Pons (tissue), 1 donor: ENCODE results near the gene DLGAP1.
"Not testable (repeated sequence)": the region's sequence is repeated elsewhere in the genome, so short reads cannot be mapped to it uniquely, and the experiment has no call there.

Experiments used
- DNase-seq: peaks from one replicate; pipeline ENCODE4 v3.0.0-alpha.2; 2016; ENCODE audit warnings: low spot score

Gene DLGAP1

DNA sequence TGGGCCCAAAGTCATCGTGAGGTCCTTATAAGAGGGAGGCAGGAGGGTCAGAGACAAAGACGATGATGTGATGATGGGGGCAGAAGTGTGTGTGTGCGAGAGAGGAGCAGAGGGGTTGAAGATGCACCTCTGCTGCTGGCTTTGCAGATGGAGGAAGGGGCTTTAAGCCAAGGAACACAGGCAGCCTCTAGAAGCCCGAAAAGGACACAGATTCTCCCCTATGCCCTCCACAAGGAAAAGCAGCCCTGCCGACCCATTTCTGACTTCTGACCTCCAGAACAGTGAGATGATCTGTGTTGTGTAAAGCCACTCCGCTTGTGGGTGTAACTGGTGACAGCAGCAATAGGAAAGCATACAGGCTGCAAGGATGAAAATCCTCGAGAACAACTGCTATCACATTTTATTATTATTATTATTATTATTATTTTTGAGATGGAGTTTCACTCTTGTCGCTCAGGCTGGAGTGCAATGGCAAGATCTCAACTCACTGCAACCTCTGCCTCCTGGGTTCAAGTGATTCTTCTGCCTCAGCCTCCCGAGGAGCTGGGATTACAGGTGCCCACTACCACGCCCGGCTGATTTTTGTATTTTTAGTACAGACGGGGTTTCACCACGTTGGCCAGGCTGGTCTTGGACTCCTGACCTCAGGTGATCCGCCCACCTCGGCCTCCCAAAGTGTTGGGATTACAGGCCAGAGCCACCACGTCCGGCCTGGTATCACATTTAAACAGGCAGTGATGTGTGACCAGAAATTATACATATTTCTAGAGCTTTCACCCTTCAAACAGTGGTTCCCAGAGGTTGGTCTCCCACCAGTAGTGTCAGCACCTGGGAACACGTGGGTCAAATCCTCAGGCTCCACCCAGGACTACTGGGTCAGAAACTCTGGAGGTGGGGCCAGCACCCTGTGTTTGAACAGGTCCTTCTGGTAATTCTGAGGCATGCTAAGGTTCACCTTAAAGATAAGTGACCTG, 834.7 kb downstream of the DLGAP1 start:
- DNase-seq = no peak

DNA sequence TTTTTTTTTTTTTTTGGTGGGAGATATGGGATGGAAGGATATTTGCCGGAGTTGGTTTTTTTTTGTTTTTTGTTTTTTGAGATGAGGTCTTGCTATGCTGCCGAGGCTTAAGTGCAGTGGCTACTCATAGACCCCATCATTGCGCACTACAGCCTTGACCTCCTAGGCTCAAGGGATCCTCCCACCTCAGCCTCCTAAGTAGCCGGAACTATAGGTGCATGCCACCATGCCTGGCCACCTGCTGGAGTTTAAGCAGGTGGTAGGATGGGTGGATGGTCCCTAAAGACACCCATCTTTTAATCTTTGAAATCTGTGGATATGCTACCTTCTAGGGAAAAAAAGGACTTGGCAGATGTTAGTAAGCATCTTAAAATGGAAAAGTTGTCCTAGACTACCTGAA, 835.4 kb downstream of the DLGAP1 start:
- no peak for DNase-seq

DNA sequence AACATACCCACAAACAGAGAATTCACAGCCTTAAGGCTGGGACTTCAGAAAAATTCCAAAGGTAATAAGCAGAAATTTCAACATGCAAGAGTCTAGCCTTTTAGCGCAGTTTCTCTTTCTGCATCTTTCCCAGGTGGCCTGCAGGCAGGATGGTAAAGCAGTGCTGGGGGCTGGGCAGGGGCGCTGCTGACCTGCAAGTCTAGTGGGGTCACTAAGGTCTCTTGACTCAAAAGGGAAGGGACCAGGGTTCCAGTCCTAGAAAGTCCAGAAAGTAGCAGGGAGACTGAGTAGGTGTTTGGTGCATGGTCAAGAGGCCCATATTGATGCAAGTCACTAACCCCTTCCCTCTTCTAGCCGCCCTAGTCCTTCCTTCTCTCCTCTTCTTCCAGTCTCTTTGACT, 835.9 kb downstream of the DLGAP1 start:
- DNase-seq = no peak

GRCh38 chr18:3616744-3617143, 838.4 kb downstream of the DLGAP1 start:
- no peak for DNase-seq

GRCh38 chr18:3616142-3616541, 839.0 kb downstream of the DLGAP1 start:
- no peak for DNase-seq

- no peak for DNase-seq
Measured at GRCh38 chr18:3615374-3615985, 839.6 kb downstream of the DLGAP1 start.

GRCh38 chr18:3612315-3612714, 842.8 kb downstream of the DLGAP1 start:
- DNase-seq = peak; percentile 75

DNA sequence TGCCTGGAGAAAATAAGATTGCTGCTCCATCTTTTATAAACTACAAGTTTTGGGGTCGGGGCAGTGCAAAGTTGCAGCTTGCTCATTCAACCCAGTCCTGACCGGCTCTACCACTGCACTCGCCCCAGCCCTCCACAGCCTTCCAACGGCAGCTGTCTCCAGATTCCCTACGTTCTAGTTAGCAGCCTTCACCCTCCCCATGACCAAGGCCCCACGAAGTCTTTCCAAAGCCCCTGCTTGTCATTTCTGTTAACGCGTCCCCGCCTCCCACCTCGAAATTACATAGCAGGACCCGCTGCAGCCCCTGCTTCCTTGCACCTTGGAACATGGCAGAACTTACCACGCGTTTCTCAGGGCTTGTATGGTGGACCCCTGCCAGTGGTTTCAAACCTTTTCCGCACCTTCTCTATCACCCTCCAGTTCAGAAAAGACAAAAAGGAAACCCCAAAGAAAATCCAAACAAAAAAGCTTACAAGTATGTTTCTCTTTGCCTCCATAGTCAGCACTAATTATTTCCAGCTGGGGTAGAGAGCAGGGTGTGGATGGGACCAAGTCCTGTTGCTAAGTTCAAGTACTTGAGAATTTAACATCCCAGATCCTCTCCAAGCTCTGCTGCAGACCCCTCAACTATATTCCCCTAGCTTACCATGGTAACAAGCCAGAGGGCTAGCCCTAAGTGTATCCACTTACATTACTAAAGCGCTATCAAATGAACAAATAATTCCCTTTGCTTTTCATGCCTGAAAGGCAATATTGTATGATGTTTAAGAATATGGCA, 843.6 kb downstream of the DLGAP1 start:
- DNase-seq = no peak

GRCh38 chr18:3610813-3611212, 844.3 kb downstream of the DLGAP1 start:
- no peak for DNase-seq

- DNase-seq = no peak
Measured at GRCh38 chr18:3610188-3610708, 844.9 kb downstream of the DLGAP1 start.

GRCh38 chr18:3608488-3608887, 846.6 kb downstream of the DLGAP1 start:
- DNase-seq = no peak

- DNase-seq = not testable (repeated sequence)
Measured at GRCh38 chr18:3608099-3608453, 847.0 kb downstream of the DLGAP1 start.

- DNase-seq = no peak
Measured at GRCh38 chr18:3607309-3608098, 847.6 kb downstream of the DLGAP1 start.

DNA sequence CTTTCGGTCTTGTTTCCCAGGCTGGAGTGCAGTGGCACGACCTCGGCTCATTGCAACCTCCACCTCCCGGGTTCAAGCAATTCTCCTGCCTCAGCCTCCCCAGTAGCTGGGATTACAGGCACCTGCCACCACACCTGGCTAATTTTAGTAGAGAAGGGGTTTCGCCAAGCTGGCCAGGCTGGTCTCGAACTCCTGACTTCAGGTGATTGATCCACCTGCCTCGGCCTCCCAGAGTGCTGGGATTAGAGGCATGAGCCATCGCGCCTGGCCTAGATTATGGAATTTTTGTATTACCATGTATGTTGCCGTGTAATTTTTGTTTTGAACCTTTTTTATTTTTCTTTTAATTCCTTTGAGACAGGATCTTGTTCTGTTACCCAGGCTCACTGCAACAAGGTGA, 848.2 kb downstream of the DLGAP1 start:
- not testable (repeated sequence) for DNase-seq

DNA sequence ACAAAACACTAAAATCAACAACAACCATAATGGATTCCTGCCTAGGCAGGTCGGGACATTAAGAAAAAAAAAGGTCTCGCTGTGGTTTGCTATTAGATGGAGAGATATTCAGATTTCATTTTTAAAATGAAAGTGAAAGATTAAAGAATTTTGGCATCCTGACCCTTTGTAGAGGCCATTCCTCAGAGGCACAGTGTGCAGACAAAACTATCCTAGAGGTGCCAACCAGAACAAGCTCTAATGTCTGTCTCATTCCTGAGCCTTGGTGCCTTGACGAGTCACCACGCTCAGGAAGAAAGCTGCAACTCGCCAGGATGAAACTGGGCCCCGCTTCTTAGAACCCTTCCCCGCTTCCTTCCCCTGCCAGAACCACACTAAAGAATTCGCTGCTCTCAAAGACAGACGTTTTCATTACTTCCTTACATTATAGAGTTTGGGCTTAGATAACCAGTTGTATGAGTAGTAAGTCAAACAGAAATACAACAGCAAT, 849.1 kb downstream of the DLGAP1 start:
- peak; percentile 36 for DNase-seq

GRCh38 chr18:3605486-3605952, 849.6 kb downstream of the DLGAP1 start:
- no peak for DNase-seq

- peak; percentile 77 for DNase-seq
Measured at GRCh38 chr18:3604498-3605408, 850.4 kb downstream of the DLGAP1 start.

- no peak for DNase-seq
Measured at GRCh38 chr18:3604235-3604497, 850.9 kb downstream of the DLGAP1 start.

- peak; percentile 85 for DNase-seq
Measured at GRCh38 chr18:3603421-3604234, 851.5 kb downstream of the DLGAP1 start.
